Glutamatergic neuron (in vitro differentiated cells): Measurements from ENCODE around the gene METTL18. TPM values are rescaled to one million over a fixed set of nuclear protein-coding genes. Genes with fewer than 3 reads are reported as not detected.

Experiments used
- DNase-seq: peaks from one replicate; pipeline ENCODE4 v3.0.0; 2022
- H3K27ac Mint-ChIP-seq: one replicate; pipeline ENCODE4 v1.8.0; 2020; ENCODE audit warnings: mild to moderate bottlenecking, mixed read lengths, inconsistent platforms; ENCODE audit not compliant: unreplicated experiment
- H3K27me3 Mint-ChIP-seq: one replicate; pipeline ENCODE4 v1.8.0; 2020; ENCODE audit warnings: mild to moderate bottlenecking, moderate library complexity, mixed read lengths, inconsistent platforms; ENCODE audit not compliant: unreplicated experiment
- H3K36me3 Mint-ChIP-seq: one replicate; pipeline ENCODE4 v1.8.0; 2020; ENCODE audit warnings: mild to moderate bottlenecking, mixed read lengths, inconsistent platforms; ENCODE audit not compliant: unreplicated experiment
- H3K4me1 Mint-ChIP-seq: one replicate; pipeline ENCODE4 v1.8.0; 2020; ENCODE audit warnings: mild to moderate bottlenecking, low read depth, mixed read lengths, inconsistent platforms; ENCODE audit not compliant: unreplicated experiment
- H3K4me3 Mint-ChIP-seq: one replicate; pipeline ENCODE4 v1.8.0; 2020; ENCODE audit warnings: mild to moderate bottlenecking, mixed read lengths, inconsistent platforms; ENCODE audit not compliant: unreplicated experiment
- H3K9me3 Mint-ChIP-seq: one replicate; pipeline ENCODE4 v1.8.0; 2020; ENCODE audit warnings: mild to moderate bottlenecking, moderate library complexity, mixed read lengths, inconsistent platforms; ENCODE audit not compliant: unreplicated experiment
- CTCF ChIP-seq: fragments of 200-600 bp; sonication (generic); IDR thresholded peaks from one replicate; pipeline ENCODE4 v1.5.0; 2021; ENCODE audit not compliant: partially characterized antibody, unreplicated experiment
- total RNA-seq: library from RNA; stranded (reverse); fragmentation: NEBNext Ultra II Directional; extraction: Animal tissue kit (Norgen Biotek cat#: 25700); gene quantifications from one replicate; pipeline ENCODE4 v1.2.1, GENCODE V29; 2021; ENCODE audit not compliant: unreplicated experiment

The METTL18 gene
- total RNA-seq, 1 donor from 2014 or later: 5.1 TPM

DNA sequence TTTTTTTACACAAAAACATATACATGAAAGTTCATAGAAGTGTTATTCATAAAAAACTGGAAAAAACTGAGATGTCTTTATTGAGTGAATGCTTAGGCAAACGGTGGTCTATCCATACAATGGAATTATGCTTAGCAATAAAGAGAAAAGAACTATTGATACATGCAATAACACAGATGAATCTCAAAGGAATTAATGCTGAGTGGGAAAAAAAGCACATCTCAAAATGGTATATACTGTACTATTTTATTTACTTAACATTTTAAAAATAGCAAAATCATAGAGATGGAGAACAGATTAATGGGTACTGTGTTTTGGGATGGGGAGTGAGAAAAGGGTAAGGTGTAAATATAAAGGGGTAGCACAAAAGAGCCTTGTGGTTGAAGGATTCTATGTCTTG lies 29.8 kb downstream of the METTL18 start:
- Mint-ChIP-seq H3K4me3 (no peak overlapping the region), H3K36me3 (no peaks in the 10 kb centered on the region), H3K27ac (no peak overlapping the region), H3K27me3 (no peaks in the 10 kb centered on the region), H3K9me3 (no peaks in the 10 kb centered on the region), H3K4me1 (no peaks in the 10 kb centered on the region)
- TF ChIP-seq CTCF: no peak
- no peak for DNase-seq

- Mint-ChIP-seq H3K27ac (no peak overlapping the region), H3K27me3 (no peaks in the 10 kb centered on the region), H3K4me1 (no peaks in the 10 kb centered on the region), H3K36me3 (peaks cover 4% of the 10 kb centered on the region), H3K4me3 (no peak overlapping the region), H3K9me3 (no peaks in the 10 kb centered on the region)
- TF ChIP-seq CTCF: no peak
- no peak for DNase-seq
Measured at GRCh38 chr1:169762699-169763098, 32.0 kb downstream of the METTL18 start.

DNA sequence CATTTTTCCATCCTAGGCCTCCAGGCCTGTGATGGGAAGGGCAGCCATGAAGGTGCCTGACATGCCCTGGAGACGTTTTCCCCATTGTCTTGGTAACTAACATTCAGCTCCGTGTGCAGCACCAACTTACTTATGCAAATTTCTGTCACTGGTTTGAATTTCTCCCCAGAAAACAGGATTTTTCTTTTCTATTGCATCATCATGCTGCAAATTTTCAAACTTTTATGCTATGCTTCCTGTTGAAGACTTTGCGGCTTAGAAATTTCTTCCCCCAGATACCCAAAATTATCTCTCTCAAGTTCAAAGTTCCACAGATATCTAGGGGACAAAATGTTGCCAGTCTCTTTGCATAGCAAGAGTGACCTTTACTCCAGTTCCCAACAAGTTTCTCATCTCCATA lies 35.7 kb downstream of the METTL18 start:
- DNase-seq: no peak
- H3K27ac Mint-ChIP-seq: no peak overlapping the region
- H3K36me3 Mint-ChIP-seq: peaks cover 4% of the 10 kb centered on the region
- H3K9me3 Mint-ChIP-seq: no peaks in the 10 kb centered on the region
- no peaks in the 10 kb centered on the region for H3K4me1 Mint-ChIP-seq
- H3K4me3 Mint-ChIP-seq: no peak overlapping the region
- no peaks in the 10 kb centered on the region for H3K27me3 Mint-ChIP-seq
- TF ChIP-seq CTCF: no peak

- no peaks in the 10 kb centered on the region for H3K4me1 Mint-ChIP-seq
- no peak for DNase-seq
- H3K9me3 Mint-ChIP-seq: no peaks in the 10 kb centered on the region
- TF ChIP-seq CTCF: no peak
- H3K4me3 Mint-ChIP-seq: no peak overlapping the region
- H3K36me3 Mint-ChIP-seq: no peaks in the 10 kb centered on the region
- H3K27ac Mint-ChIP-seq: no peak overlapping the region
- H3K27me3 Mint-ChIP-seq: no peaks in the 10 kb centered on the region
Measured at GRCh38 chr1:169753549-169753948, 41.2 kb downstream of the METTL18 start.

GRCh38 chr1:169750041-169750440 lies 44.7 kb downstream of the METTL18 start:
- no peaks in the 10 kb centered on the region for H3K4me1 Mint-ChIP-seq
- no peak for DNase-seq
- no peak for TF ChIP-seq CTCF
- H3K9me3 Mint-ChIP-seq: no peaks in the 10 kb centered on the region
- H3K36me3 Mint-ChIP-seq: no peaks in the 10 kb centered on the region
- no peaks in the 10 kb centered on the region for H3K27me3 Mint-ChIP-seq
- H3K4me3 Mint-ChIP-seq: no peak overlapping the region
- H3K27ac Mint-ChIP-seq: no peak overlapping the region
